B cell (primary cell): ENCODE results near the gene WWC2.

Experiments
- CTCF ChIP-seq: fragments of 200-600 bp; IDR thresholded peaks from one replicate; pipeline ENCODE4 v1.8.0; 2022; ENCODE audit warnings: antibody characterized with exemption, mild to moderate bottlenecking
- EZH2 ChIP-seq: IDR thresholded peaks from 2 replicates; pipeline ENCODE4 v1.6.1; 2012; ENCODE audit warnings: borderline replicate concordance, low read depth, mild to moderate bottlenecking, moderate library complexity, low read length; ENCODE audit not compliant: insufficient read depth, poor library complexity, severe bottlenecking

GRCh38 chr4:183356173-183356830 is 257.2 kb downstream of the WWC2 start:
- TF ChIP-seq CTCF (no peak), EZH2 (no peak)
